ENCODE data around the gene ZIK1. TPM values are rescaled to one million over a fixed set of nuclear protein-coding genes. Genes with fewer than 3 reads are reported as not detected.

ZIK1 gene
- total RNA-seq, 1 experiment from 2014 or later: not detected

DNA sequence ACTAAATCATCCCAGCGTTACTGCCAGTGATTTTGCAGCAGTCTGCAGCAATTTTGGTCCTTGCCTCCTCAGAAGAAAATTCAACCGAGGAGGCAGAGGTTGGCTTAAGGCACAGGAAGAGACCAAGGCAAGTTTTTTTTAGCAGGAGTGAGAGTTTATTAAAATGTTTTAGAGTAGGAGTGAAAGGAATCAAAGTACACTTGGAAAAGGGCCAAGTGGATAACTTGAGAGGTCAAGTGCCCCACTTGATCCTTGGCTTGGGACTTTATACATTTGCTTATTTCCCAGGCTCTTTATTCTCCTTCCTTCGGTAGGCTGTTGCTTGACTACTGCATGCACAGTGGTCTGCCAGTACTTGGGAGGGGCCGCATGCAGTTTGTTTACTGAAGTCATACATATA lies 27.2 kb downstream of the ZIK1 start:
- DNase-seq (ENCODE audit: low spot score): no peak

- peak; percentile 96 for DNase-seq (ENCODE audit: low spot score)
Measured at GRCh38 chr19:57613941-57614743, 30.2 kb downstream of the ZIK1 start, which contains the start of gene ZNF134. Gene ZNF134, plus strand, starts transcription at chr19:57614242. Its CDS starts 5,227 bp downstream, at chr19:57619469.

DNA sequence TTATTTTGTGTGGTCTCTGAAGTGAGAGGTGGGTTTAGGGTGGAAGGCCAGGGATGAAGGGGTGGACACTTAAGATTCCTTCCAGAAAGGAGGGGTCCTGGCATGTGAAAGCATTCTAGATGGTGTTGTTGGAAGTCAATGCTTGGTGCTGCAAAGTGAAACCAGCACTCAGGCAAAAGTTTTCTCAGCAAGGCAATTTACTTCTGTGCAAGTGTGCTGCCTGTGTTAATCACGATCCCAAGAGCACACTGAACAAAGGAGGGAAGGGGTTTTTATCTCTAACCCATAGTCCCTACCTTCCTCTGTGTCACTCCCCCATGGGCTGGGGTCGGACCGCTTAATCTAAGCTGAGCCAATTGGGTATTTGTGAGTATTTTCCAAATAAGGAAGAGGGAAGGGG lies 31.4 kb downstream of the ZIK1 start:
- DNase-seq (ENCODE audit: low spot score): peak; percentile 22

GRCh38 chr19:57620673-57621348 lies 36.9 kb downstream of the ZIK1 start:
- DNase-seq (ENCODE audit: low spot score): peak; percentile 19

DNA sequence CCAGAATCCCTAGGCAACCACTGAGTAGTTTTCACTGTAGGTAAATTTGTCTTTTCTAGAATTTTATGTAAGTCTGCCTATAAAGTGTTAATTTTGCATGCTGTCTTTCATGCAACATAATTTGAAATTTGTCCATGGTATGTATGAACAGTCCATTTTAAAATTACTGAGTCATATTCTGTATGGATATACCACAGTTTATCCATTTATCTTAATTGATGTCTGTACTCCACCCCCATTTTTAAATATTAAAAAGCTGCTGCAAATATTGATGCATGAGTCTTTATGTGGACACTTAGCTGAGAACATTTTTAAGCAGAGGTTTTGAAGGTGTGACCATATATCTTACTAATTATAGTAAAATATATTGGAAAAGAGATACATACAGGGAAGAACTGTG lies 39.1 kb downstream of the ZIK1 start:
- DNase-seq (ENCODE audit: low spot score): no peak

GRCh38 chr19:57632987-57633831 lies 49.3 kb downstream of the ZIK1 start, which contains the start of gene ZNF211:
Gene ZNF211, plus strand, starts transcription at chr19:57633168. Its CDS starts 179 bp downstream, at chr19:57633347.
- peak; percentile 96 for DNase-seq (ENCODE audit: low spot score)

DNA sequence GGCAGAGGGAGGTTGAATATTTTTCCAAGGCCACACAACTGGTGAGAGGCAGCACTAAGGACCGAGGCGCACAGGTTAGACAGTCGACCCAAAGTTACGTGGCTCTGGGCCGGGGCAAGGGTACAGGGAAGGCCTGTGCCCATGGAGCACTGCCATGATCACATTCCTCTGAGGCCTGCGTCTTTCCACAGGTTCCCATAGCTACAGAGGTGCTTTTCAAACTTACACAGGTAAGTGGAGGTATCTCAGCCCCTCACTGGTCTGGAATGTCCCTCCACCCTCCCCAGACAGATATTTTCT lies 49.8 kb downstream of the ZIK1 start:
- DNase-seq (ENCODE audit: low spot score): no peak

GRCh38 chr19:57637379-57637778 lies 53.4 kb downstream of the ZIK1 start:
- no peak for DNase-seq (ENCODE audit: low spot score)

- no peak for DNase-seq (ENCODE audit: low spot score)
Measured at GRCh38 chr19:57641715-57642234, 57.8 kb downstream of the ZIK1 start.

GRCh38 chr19:57642396-57643046 lies 58.6 kb downstream of the ZIK1 start:
- no peak for DNase-seq (ENCODE audit: low spot score)

Other genes starting within 250 kb of the ZIK1 start
- gene ZNF304, start 232.9 kb upstream of the ZIK1 start, total RNA-seq (2014; rRNA removed; shearing (Covaris generic)): 13.0 and 14.0 TPM in 2 replicates
- gene TRAPPC2B, start 220.6 kb upstream of the ZIK1 start, total RNA-seq (2014; rRNA removed; shearing (Covaris generic)): 35.3 and 42.1 TPM in 2 replicates
- gene ZNF547, start 220.6 kb upstream of the ZIK1 start, total RNA-seq (2014; rRNA removed; shearing (Covaris generic)): 4.7 and 10.0 TPM in 2 replicates
- gene ZNF548, start 194.3 kb upstream of the ZIK1 start, total RNA-seq (2014; rRNA removed; shearing (Covaris generic)): 22.2 and 30.7 TPM in 2 replicates
- 10.0 and 19.1 TPM in 2 replicates for gene ZNF17, start 173.0 kb upstream of the ZIK1 start, total RNA-seq (2014; rRNA removed; shearing (Covaris generic))
- gene ZNF749, start 148.8 kb upstream of the ZIK1 start, total RNA-seq (2014; rRNA removed; shearing (Covaris generic)): 15.1 and 24.4 TPM in 2 replicates
- 0.05 and 0.45 TPM in 2 replicates for gene VN1R1, start 127.0 kb upstream of the ZIK1 start, total RNA-seq (2014; rRNA removed; shearing (Covaris generic))
- 7.4 and 9.0 TPM in 2 replicates for gene ZNF772, start 106.6 kb upstream of the ZIK1 start, total RNA-seq (2014; rRNA removed; shearing (Covaris generic))
- gene ZNF419, start 96.4 kb upstream of the ZIK1 start, total RNA-seq (2014; rRNA removed; shearing (Covaris generic)): 10.1 and 11.8 TPM in 2 replicates
- gene ZNF773, start 84.2 kb upstream of the ZIK1 start, total RNA-seq (2014; rRNA removed; shearing (Covaris generic)): 4.2 and 15.4 TPM in 2 replicates
- gene ZNF549, start 56.8 kb upstream of the ZIK1 start, total RNA-seq (2014; rRNA removed; shearing (Covaris generic)): 5.4 and 6.1 TPM in 2 replicates
- gene ZNF550, start 24.3 kb upstream of the ZIK1 start, total RNA-seq (2014; rRNA removed; shearing (Covaris generic)): 4.9 and 5.0 TPM in 2 replicates
- 8.5 TPM in 2 replicates for gene ZNF416, start 5.2 kb upstream of the ZIK1 start, total RNA-seq (2014; rRNA removed; shearing (Covaris generic))
- 13.6 and 20.2 TPM in 2 replicates for gene ZNF530, start 15.7 kb downstream of the ZIK1 start, total RNA-seq (2014; rRNA removed; shearing (Covaris generic))
- 36.0 and 48.8 TPM in 2 replicates for gene ZNF134, start 30.1 kb downstream of the ZIK1 start, total RNA-seq (2014; rRNA removed; shearing (Covaris generic))
- 15.5 and 15.8 TPM in 2 replicates for gene ZNF211, start 49.0 kb downstream of the ZIK1 start, total RNA-seq (2014; rRNA removed; shearing (Covaris generic))
- gene ZSCAN4, start 84.8 kb downstream of the ZIK1 start, total RNA-seq (2014; rRNA removed; shearing (Covaris generic)): 0.12 TPM in 1 of 2 replicates, not detected in the other
- 11.2 and 18.7 TPM in 2 replicates for gene ZNF551, start 97.8 kb downstream of the ZIK1 start, total RNA-seq (2014; rRNA removed; shearing (Covaris generic))
- not detected in 2 replicates for gene ZNF154, start 125.1 kb downstream of the ZIK1 start, total RNA-seq (2014; rRNA removed; shearing (Covaris generic))
- not detected in 2 replicates for gene ZNF671, start 143.5 kb downstream of the ZIK1 start, total RNA-seq (2014; rRNA removed; shearing (Covaris generic))
- 20.9 and 26.1 TPM in 2 replicates for gene ZNF776, start 162.7 kb downstream of the ZIK1 start, total RNA-seq (2014; rRNA removed; shearing (Covaris generic))
- gene ZNF586, start 185.5 kb downstream of the ZIK1 start, total RNA-seq (2014; rRNA removed; shearing (Covaris generic)): 18.9 and 24.6 TPM in 2 replicates
- gene ZNF552, start 230.8 kb downstream of the ZIK1 start, total RNA-seq (2014; rRNA removed; shearing (Covaris generic)): 4.6 and 11.6 TPM in 2 replicates
- gene ZNF587B, start 246.2 kb downstream of the ZIK1 start, total RNA-seq (2014; rRNA removed; shearing (Covaris generic)): 22.9 and 26.6 TPM in 2 replicates